K562 (cell line): ENCODE data around the gene PTGES3. TPM values are rescaled to one million over a fixed set of nuclear protein-coding genes. Genes with fewer than 3 reads are reported as not detected.

Experiments
- DPF2 ChIP-seq: fragments of 450-650 bp; IDR thresholded peaks from 2 replicates; pipeline ENCODE4 v1.6.1; 2016
- ZNF354B ChIP-seq: fragments of 250-450 bp; sonication (Bioruptor Pico); IDR thresholded peaks from 2 replicates; pipeline ENCODE4 v1.4.0; 2020
- polyA plus RNA-seq, 8 experiments: library from polyadenylated mRNA; depleted of rRNA in 4 of 8; stranded (reverse) in 5 of 8; unstranded in 3 of 8; fragments of >200 nt; fragmentation: Nextera tagmentation in 2 of 8; fragmentation: Illumina TruSeq in 1 of 8; extraction: Ambion mirVana in 2 of 8; extraction: Trizol in 1 of 8; gene quantifications; 2 replicates each; pipeline versions ENCODE4 v1.2.1 to v1.2.3, GENCODE V29; 2011 to 2014; ENCODE audit warnings: inconsistent platforms in 1 of 8, missing spikeins in 1 of 8
- total RNA-seq, 7 experiments: library from RNA; depleted of rRNA in 6 of 7; stranded (reverse); fragments of >200 nt in 6 of 7; fragmentation: Illumina TruSeq in 2 of 7; extraction: Trizol in 2 of 7; gene quantifications; 2 replicates each; pipeline versions ENCODE4 v1.2.1 to v1.2.3, GENCODE V29; 2011 to 2021; ENCODE audit warnings: low replicate concordance in 1 of 7
- TF ChIP-seq, protein P1 (sequence below): fragments of 450-650 bp; IDR thresholded peaks from 2 replicates; pipeline ENCODE4 v1.6.1; 2016; ENCODE audit warnings: borderline replicate concordance
- TF ChIP-seq, protein P2 (sequence below), 3 experiments: fragments of 200-800 bp in 1 of 3; sonication (Bioruptor generic) in 1 of 3; sonication (generic) in 1 of 3; formaldehyde crosslinking in 1 of 3; IDR thresholded peaks; 2 replicates each; pipeline versions ENCODE4 v1.6.1 to v1.8.0; 2016 to 2022; ENCODE audit warnings: mild to moderate bottlenecking in 2 of 3, missing compliant biosample characterization in 2 of 3, missing genetic modification characterization in 2 of 3, missing genetic modification reagents in 1 of 3
- TF ChIP-seq, protein P3 (sequence below): sonication (generic); IDR thresholded peaks from 2 replicates; pipeline ENCODE4 v1.6.1; 2016

Gene PTGES3
- total and polyA plus RNA-seq, 9 of the 15 experiments (the other 6 are each of a cell fraction or from before 2014, with no cell fraction given): 163 to 501 (median 213) TPM

DNA sequence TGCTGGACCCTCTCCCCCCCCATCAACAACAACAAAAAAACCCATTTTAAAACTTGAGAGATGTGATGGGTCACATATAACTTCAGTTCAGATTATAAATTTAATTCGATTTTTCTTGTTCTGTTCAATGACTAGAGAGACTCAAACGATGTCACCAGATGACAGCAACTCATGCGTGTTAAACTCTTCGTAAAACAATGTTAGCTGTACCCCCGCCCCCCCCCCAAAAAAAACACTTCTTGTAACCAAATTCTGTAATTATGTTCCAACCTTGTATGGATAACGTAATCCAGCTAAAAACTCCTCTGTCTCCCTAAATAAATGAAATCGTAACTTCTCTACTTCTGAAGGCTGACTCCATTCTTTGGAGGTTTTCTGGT, 37.6 kb upstream of the PTGES3 start (continued):
- TF ChIP-seq, protein P1, sequence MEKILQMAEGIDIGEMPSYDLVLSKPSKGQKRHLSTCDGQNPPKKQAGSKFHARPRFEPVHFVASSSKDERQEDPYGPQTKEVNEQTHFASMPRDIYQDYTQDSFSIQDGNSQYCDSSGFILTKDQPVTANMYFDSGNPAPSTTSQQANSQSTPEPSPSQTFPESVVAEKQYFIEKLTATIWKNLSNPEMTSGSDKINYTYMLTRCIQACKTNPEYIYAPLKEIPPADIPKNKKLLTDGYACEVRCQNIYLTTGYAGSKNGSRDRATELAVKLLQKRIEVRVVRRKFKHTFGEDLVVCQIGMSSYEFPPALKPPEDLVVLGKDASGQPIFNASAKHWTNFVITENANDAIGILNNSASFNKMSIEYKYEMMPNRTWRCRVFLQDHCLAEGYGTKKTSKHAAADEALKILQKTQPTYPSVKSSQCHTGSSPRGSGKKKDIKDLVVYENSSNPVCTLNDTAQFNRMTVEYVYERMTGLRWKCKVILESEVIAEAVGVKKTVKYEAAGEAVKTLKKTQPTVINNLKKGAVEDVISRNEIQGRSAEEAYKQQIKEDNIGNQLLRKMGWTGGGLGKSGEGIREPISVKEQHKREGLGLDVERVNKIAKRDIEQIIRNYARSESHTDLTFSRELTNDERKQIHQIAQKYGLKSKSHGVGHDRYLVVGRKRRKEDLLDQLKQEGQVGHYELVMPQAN: no peak
- TF ChIP-seq, protein P2, sequence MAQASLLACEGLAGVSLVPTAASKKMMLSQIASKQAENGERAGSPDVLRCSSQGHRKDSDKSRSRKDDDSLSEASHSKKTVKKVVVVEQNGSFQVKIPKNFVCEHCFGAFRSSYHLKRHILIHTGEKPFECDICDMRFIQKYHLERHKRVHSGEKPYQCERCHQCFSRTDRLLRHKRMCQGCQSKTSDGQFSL (CRISPR knock-in tag; IDR thresholded peaks at IDR 0.05): peak; percentile 53
- TF ChIP-seq, protein P2 (tag; IDR thresholded peaks at IDR 0.05): peak in 1 of 2 experiments; percentile 59; a peak in 1 of 4 replicates
- TF ChIP-seq, protein P3, sequence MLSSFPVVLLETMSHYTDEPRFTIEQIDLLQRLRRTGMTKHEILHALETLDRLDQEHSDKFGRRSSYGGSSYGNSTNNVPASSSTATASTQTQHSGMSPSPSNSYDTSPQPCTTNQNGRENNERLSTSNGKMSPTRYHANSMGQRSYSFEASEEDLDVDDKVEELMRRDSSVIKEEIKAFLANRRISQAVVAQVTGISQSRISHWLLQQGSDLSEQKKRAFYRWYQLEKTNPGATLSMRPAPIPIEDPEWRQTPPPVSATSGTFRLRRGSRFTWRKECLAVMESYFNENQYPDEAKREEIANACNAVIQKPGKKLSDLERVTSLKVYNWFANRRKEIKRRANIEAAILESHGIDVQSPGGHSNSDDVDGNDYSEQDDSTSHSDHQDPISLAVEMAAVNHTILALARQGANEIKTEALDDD: peak; percentile 52; the same call in 1 of the 2 replicates
- TF ChIP-seq ZNF354B (CRISPR knock-in tag) (no peak), DPF2 (0 out of 2 replicates have a peak, but pooled peaks have one; percentile 1)
- TF ChIP-seq, all 486 proteins: peak for 7
